ENCODE data around the gene DENND1B.

DNA sequence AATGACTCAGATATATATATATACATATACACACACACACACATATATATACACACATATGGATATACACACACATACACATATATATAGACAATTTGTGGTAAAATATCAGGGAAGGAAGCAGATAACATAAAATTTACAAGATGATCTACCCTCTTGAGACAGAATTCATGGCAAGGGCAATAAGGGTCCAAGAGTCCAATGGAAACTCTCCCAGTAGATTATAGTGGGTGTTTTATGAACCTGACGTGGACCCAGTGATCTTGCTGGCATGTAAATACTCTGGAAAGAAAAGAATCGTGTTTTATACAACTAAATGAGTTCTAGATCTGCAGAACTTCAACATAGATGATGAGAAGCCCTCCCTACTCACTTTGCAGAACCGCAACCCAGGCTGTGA, 49.3 kb downstream of the DENND1B start:
- TF ChIP-seq, protein P1, sequence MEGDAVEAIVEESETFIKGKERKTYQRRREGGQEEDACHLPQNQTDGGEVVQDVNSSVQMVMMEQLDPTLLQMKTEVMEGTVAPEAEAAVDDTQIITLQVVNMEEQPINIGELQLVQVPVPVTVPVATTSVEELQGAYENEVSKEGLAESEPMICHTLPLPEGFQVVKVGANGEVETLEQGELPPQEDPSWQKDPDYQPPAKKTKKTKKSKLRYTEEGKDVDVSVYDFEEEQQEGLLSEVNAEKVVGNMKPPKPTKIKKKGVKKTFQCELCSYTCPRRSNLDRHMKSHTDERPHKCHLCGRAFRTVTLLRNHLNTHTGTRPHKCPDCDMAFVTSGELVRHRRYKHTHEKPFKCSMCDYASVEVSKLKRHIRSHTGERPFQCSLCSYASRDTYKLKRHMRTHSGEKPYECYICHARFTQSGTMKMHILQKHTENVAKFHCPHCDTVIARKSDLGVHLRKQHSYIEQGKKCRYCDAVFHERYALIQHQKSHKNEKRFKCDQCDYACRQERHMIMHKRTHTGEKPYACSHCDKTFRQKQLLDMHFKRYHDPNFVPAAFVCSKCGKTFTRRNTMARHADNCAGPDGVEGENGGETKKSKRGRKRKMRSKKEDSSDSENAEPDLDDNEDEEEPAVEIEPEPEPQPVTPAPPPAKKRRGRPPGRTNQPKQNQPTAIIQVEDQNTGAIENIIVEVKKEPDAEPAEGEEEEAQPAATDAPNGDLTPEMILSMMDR (IDR thresholded peaks at IDR 0.05 in 4 of 5, conservative IDR thresholded peaks at IDR 0.05 in 1 of 5) = no peak
- TF ChIP-seq POLR2A (IDR thresholded peaks at IDR 0.05) = no peak
